ENCODE data around the gene ST8SIA1. TPM values are rescaled to one million over a fixed set of nuclear protein-coding genes. Genes with fewer than 3 reads are reported as not detected.
"Not testable (repeated sequence)": the region's sequence is repeated elsewhere in the genome, so short reads cannot be mapped to it uniquely, and the experiment has no call there.

Gene ST8SIA1
- polyA plus RNA-seq, 1 of the 3 experiments (the other 2 are of a cell fraction), result 0.12 TPM

GRCh38 chr12:22377731-22378496 lies 43.4 kb upstream of the ST8SIA1 start:
- Histone ChIP-seq H3K27ac (ENCODE audit: low read depth in 2 of 2, low read length in 1 of 2) (no peak overlapping the region), H3K9ac (no peak overlapping the region), H3K79me2 (ENCODE audit: insufficient read depth) (no peaks in the 10 kb centered on the region), H4K20me1 (ENCODE audit: insufficient read depth) (no peaks in the 10 kb centered on the region), H3F3A (replicated peaks; ENCODE audit: insufficient read depth) (no peaks in the 10 kb centered on the region), H3K4me2 (no peak overlapping the region), H3K4me1 (ENCODE audit: control insufficient read depth in 1 of 2, insufficient read depth in 2 of 2, low read depth in 1 of 2, low read length in 1 of 2) (no peaks in the 10 kb centered on the region), H3K27me3 (ENCODE audit: insufficient read depth) (peaks cover 4% of the 10 kb centered on the region; the same call in 1 of the 2 replicates), H3K36me3 (replicated peaks in 1 of 2; ENCODE audit: control insufficient read depth in 1 of 2, insufficient read depth in 2 of 2, low read length in 1 of 2) (no peaks in the 10 kb centered on the region), H3K9me2 (no peaks in the 10 kb centered on the region), H3K4me3 (ENCODE audit: low read depth in 2 of 2, low read length in 1 of 2) (no peak overlapping the region), H3K9me3 (no peaks in the 10 kb centered on the region), H2AFZ (ENCODE audit: low read depth) (no peak overlapping the region)
- WGBS (ENCODE audit: low lambda C conversion rate), result 33% methylated on average over 4 of the region's 4 CpGs
- no peak for TF ChIP-seq USF1 (IDR thresholded peaks at IDR 0.05; ENCODE audit: borderline replicate concordance, low read depth)
- no peak for TF ChIP-seq MXI1 (IDR thresholded peaks at IDR 0.05; ENCODE audit: low read depth, low read length)
- TF ChIP-seq TAF1 (IDR thresholded peaks at IDR 0.05; ENCODE audit: borderline replicate concordance, low read depth, low read length), result no peak
- no peak for TF ChIP-seq RFX5 (IDR thresholded peaks at IDR 0.05; ENCODE audit: low read length)
- TF ChIP-seq REST (IDR thresholded peaks at IDR 0.05; ENCODE audit: low read depth, low read length), result no peak
- no peak for DNase-seq
- ChIA-PET POLR2A (no interaction called here), CTCF (no interaction called here)

GRCh38 chr12:22376596-22377150 lies 42.2 kb upstream of the ST8SIA1 start:
- H3K36me3 ChIP-seq (replicated peaks in 1 of 2; ENCODE audit: control insufficient read depth in 1 of 2, insufficient read depth in 2 of 2, low read length in 1 of 2); H3K79me2 ChIP-seq (ENCODE audit: insufficient read depth); H3K9ac ChIP-seq; H3K27me3 ChIP-seq (ENCODE audit: insufficient read depth); H3F3A ChIP-seq (replicated peaks; ENCODE audit: insufficient read depth); H3K9me2 ChIP-seq; H3K9me3 ChIP-seq; H3K4me1 ChIP-seq (ENCODE audit: control insufficient read depth in 1 of 2, insufficient read depth in 2 of 2, low read depth in 1 of 2, low read length in 1 of 2); CTCF ChIA-PET; POLR2A ChIA-PET; H3K27ac ChIP-seq (ENCODE audit: low read depth in 2 of 2, low read length in 1 of 2); H3K4me2 ChIP-seq; H3K4me3 ChIP-seq (ENCODE audit: low read depth in 2 of 2, low read length in 1 of 2); H4K20me1 ChIP-seq (ENCODE audit: insufficient read depth); DNase-seq; H2AFZ ChIP-seq (ENCODE audit: low read depth): not testable (repeated sequence)
- 74% methylated on average over 28 of the region's 44 CpGs for whole genome bisulfite sequencing (ENCODE audit: low lambda C conversion rate)
